Thyroid gland (tissue), 4 donors: ENCODE data around the gene ABCC6. TPM values are rescaled to one million over a fixed set of nuclear protein-coding genes. Genes with fewer than 3 reads are reported as not detected.
"Not testable (repeated sequence)": the region's sequence is repeated elsewhere in the genome, so short reads cannot be mapped to it uniquely, and the experiment has no call there.

Experiments
- DNase-seq, 2 donors: peaks; one replicate each; pipeline ENCODE4 v3.0.0-alpha.2; 2019
- H3K27ac ChIP-seq, 3 donors: fragments of 200-600 bp; sonication (generic); 1 replicate in 2 of 3; 2 replicates in 1 of 3; pipeline ENCODE4 v1.5.1; 2016 to 2019; ENCODE audit warnings: mild to moderate bottlenecking in 1 of 3, moderate library complexity in 1 of 3
- H3K27me3 ChIP-seq: fragments of 200-600 bp; sonication (generic); one replicate; pipeline ENCODE4 v1.5.1; 2019
- H3K36me3 ChIP-seq, 2 donors: fragments of 200-600 bp; sonication (generic); one replicate each; pipeline ENCODE4 v1.5.1; 2016 to 2019
- H3K4me1 ChIP-seq, 2 donors: fragments of 200-600 bp; sonication (generic); one replicate each; pipeline ENCODE4 v1.5.1; 2017 to 2019
- H3K4me3 ChIP-seq, 3 donors: fragments of 200-600 bp; sonication (generic); replicated peaks in 1 of 3; 1 replicate in 2 of 3; 2 replicates in 1 of 3; pipeline ENCODE4 v1.5.1; 2016; ENCODE audit warnings: mild to moderate bottlenecking in 1 of 3
- H3K9me3 ChIP-seq: fragments of 200-600 bp; sonication (generic); one replicate; pipeline ENCODE4 v1.5.1; 2017
- POLR2A ChIP-seq, 2 donors: fragments of 450-650 bp; IDR thresholded peaks; one replicate each; pipeline ENCODE4 v1.6.1; 2017; ENCODE audit warnings: antibody characterized with exemption in 2 of 2, mild to moderate bottlenecking in 2 of 2, moderate library complexity in 1 of 2
- WGBS, 2 donors: methylation state at CpG; one replicate each; pipeline ENCODE4 v1.1.5; 2017; 5-methylcytosine and 5-hydroxymethylcytosine counted together
- intact Hi-C: fragments of 100-400 bp; cut with DNase I; formaldehyde crosslinking; loops from one replicate; pipeline ENCODE4 v1.15.1; 2023
- total RNA-seq, 4 donors: library from RNA; depleted of rRNA; stranded (reverse); fragments of >200 nt; gene quantifications; one replicate each; pipeline ENCODE4 v1.2.3, GENCODE V29; 2016
- TF ChIP-seq, protein P1 (sequence below), 6 experiments: fragments of 200-600 bp in 3 of 6; fragments of 450-650 bp in 3 of 6; sonication (generic) in 3 of 6; IDR thresholded peaks; one replicate each; pipeline ENCODE4 v1.5.1; 2016 to 2019; ENCODE audit warnings: antibody characterized with exemption in 6 of 6, mild to moderate bottlenecking in 2 of 6, inconsistent platforms in 1 of 6, moderate library complexity in 1 of 6

Gene ABCC6
- total RNA-seq, 4 donors from 2014 or later: 4.8 to 17.7 (median 12.3) TPM

DNA sequence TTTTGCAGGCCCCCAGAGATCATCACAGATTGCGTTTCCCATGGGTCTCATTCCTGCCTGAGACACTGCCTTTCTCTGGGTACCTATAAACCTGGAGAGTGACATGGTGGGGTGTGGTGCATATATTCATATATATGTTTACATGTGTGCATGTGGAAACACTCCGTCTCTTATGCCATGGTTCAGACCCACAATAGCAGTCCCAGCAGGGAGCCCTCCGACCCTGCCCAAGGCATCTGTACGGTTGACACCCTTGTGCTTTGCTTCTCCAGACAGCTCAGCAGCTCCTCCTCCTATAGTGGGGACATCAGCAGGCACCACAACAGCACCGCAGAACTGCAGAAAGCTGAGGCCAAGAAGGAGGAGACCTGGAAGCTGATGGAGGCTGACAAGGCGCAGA lies 116.8 kb downstream of the ABCC6 start:
- no peaks in the 10 kb centered on the region for H3K27me3 ChIP-seq
- H3K4me3 ChIP-seq: no peak overlapping the region
- WGBS, 2 donors: 94 to 97% methylated on average over 6 of the region's 6 CpGs
- H3K9me3 ChIP-seq: no peaks in the 10 kb centered on the region
- H3K36me3 ChIP-seq: peaks cover 13 to 38% of the 10 kb centered on the region in 2 donors
- peaks cover 16 to 20% of the 10 kb centered on the region in 2 donors for H3K4me1 ChIP-seq
- no peak for DNase-seq
- H3K27ac ChIP-seq: peak overlapping the region in 1 of 3 donors; percentile 61
- TF ChIP-seq POLR2A (IDR thresholded peaks at IDR 0.05): no peak
- TF ChIP-seq, protein P1, sequence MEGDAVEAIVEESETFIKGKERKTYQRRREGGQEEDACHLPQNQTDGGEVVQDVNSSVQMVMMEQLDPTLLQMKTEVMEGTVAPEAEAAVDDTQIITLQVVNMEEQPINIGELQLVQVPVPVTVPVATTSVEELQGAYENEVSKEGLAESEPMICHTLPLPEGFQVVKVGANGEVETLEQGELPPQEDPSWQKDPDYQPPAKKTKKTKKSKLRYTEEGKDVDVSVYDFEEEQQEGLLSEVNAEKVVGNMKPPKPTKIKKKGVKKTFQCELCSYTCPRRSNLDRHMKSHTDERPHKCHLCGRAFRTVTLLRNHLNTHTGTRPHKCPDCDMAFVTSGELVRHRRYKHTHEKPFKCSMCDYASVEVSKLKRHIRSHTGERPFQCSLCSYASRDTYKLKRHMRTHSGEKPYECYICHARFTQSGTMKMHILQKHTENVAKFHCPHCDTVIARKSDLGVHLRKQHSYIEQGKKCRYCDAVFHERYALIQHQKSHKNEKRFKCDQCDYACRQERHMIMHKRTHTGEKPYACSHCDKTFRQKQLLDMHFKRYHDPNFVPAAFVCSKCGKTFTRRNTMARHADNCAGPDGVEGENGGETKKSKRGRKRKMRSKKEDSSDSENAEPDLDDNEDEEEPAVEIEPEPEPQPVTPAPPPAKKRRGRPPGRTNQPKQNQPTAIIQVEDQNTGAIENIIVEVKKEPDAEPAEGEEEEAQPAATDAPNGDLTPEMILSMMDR (IDR thresholded peaks at IDR 0.05): no peak
- intact Hi-C loops: no loop called here

DNA sequence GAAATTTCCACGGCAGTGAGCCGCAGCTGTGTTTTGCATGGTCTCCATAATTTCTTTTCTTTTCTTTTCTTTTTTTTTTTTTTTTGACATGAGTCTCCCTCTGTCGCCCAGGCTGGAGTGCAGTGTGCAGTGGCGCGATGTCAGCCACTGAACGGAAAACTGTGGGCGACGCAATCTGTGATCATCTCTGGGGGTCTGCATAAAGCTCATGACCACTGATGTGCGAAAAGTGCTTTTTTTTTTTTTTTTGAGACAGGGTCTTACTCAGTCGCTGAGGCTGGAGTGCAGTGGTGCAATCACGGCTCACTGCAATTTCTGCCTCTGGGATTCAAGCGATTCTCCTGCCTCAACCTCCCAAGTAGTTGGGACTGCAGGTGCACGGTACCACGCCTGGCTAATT lies 117.6 kb downstream of the ABCC6 start:
- DNase-seq: no peak
- H3K27ac ChIP-seq: no peak overlapping the region
- peaks cover 9 to 36% of the 10 kb centered on the region in 2 donors for H3K36me3 ChIP-seq
- TF ChIP-seq, protein P1 (IDR thresholded peaks at IDR 0.05): no peak
- no peak for TF ChIP-seq POLR2A (IDR thresholded peaks at IDR 0.05)
- intact Hi-C loops: no loop called here
- 85 to 87% methylated on average over 14 of the region's 14 CpGs for WGBS, 2 donors
- H3K9me3 ChIP-seq: no peaks in the 10 kb centered on the region
- H3K4me3 ChIP-seq: no peak overlapping the region
- peaks cover 16 to 20% of the 10 kb centered on the region in 2 donors for H3K4me1 ChIP-seq
- no peaks in the 10 kb centered on the region for H3K27me3 ChIP-seq

DNA sequence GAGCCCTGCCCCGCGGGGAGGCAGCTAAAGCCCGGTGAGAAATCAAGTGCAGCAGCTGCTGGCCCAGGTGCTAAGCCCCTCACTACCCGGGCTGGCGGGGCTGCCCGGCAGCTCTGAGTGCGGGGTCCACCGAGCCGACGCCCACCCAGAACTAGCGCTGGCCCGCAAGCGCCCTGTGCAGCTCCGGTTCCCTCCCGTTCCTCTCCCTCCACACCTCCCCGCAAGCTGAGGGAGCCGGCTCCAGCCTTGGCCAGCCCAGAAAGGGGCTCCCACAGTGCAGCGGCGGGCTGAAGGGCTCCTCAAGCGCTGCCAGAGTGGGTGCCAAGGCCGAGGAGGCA lies 118.5 kb downstream of the ABCC6 start:
- WGBS, 2 donors: 90 to 92% methylated on average over 5 to 16 of the region's 21 CpGs
- Histone ChIP-seq H3K4me1 (peaks cover 16 to 19% of the 10 kb centered on the region in 2 donors), H3K36me3 (peaks cover 9 to 36% of the 10 kb centered on the region in 2 donors)
- intact Hi-C loops, H3K27ac ChIP-seq, H3K9me3 ChIP-seq, H3K27me3 ChIP-seq, DNase-seq, H3K4me3 ChIP-seq: not testable (repeated sequence)

DNA sequence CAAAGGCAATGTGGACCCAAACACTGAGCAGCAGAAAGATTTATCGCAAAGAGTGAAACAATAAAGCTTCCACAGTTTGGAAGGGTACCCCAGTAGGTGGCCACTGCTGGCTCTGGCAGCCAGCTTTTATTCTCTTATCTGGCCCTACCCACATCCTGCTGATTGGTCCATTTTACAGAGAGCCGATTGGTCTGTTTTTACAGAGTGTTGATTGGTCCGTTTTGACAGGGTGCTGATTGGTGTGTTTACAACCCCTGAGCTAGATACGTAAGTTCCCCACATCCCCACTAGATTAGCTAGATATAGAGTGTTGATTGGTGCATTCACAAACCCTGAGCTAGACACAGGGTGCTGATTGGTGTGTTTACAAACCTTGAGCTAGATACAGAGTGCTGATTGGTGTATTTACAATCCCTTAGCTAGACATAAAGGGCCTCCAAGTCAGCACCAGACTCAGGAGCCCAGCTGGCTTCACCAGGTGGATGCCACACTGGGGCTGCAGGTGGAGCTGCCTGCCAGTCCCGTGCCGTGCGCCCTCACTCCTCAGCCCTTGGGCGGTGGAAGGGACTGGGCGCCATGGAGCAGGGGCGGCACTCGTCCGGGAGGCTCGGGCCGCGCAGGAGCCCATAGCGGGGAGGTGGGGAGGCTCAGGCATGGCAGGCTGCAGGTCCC lies 119.0 kb downstream of the ABCC6 start:
- Histone ChIP-seq H3K27ac (peak overlapping the region in 1 of 3 donors; percentile 22), H3K4me1 (peaks cover 16 to 19% of the 10 kb centered on the region in 2 donors), H3K36me3 (peaks cover 9 to 34% of the 10 kb centered on the region in 2 donors)
- H3K27me3 ChIP-seq, H3K9me3 ChIP-seq, H3K4me3 ChIP-seq, DNase-seq, intact Hi-C loops: not testable (repeated sequence)
- WGBS, 2 donors: 90 to 92% methylated on average over 6 to 7 of the region's 16 CpGs

DNA sequence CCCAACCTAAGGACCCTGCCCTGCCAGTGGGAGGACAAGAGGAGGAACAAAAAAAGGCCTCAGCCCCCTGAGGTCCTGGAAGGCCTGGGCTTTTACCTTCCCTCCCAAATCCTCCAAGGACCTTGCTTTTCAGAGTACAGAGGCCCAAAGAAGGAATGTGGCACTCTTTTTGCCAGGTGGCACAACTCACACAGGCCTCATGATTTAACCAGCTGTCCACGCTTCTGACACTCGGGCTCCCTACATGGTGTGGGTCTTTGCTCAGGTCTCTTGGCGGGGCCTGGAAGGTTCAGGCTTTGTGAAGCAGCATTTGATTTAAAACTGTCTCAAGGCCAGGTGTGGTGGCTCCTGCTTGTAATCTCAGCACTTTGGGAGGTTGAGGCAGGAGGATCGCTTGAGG lies 120.6 kb downstream of the ABCC6 start:
- no peak overlapping the region for H3K4me3 ChIP-seq
- DNase-seq: no peak
- no peaks in the 10 kb centered on the region for H3K9me3 ChIP-seq
- 91 to 98% methylated on average over 4 of the region's 4 CpGs for WGBS, 2 donors
- intact Hi-C loops: no loop called here
- H3K27ac ChIP-seq: no peak overlapping the region
- peaks cover 9 to 32% of the 10 kb centered on the region in 2 donors for H3K36me3 ChIP-seq
- peaks cover 16 to 19% of the 10 kb centered on the region in 2 donors for H3K4me1 ChIP-seq
- no peak for TF ChIP-seq POLR2A (IDR thresholded peaks at IDR 0.05)
- TF ChIP-seq, protein P1 (IDR thresholded peaks at IDR 0.05): no peak
- no peaks in the 10 kb centered on the region for H3K27me3 ChIP-seq

DNA sequence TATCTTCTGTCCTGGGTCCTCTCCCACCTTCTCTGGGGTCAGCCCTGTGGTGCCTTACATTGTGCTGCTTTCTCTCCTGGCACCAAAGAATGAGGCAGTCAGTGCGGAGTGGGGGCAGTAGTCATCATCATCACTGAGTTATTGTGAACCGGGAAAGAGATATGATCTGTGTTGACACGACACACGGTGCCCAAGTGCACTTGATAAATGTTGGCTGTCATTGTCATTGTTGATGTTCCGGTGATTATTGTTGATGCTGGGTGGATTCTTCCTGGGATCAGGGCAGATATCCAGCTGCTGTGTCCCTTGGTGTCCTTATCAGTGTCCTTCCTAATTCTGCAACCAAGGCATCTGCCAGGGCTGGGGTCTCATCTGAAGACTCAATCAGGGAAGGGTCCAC lies 121.7 kb downstream of the ABCC6 start:
- H3K9me3 ChIP-seq: no peaks in the 10 kb centered on the region
- H3K36me3 ChIP-seq: peaks cover 9 to 28% of the 10 kb centered on the region in 2 donors
- no peak overlapping the region for H3K4me3 ChIP-seq
- H3K4me1 ChIP-seq: peaks cover 27 to 31% of the 10 kb centered on the region in 2 donors
- no peaks in the 10 kb centered on the region for H3K27me3 ChIP-seq
- intact Hi-C loops: no loop called here
- DNase-seq: no peak
- WGBS, 2 donors: 80 to 83% methylated on average over 5 of the region's 5 CpGs
- no peak overlapping the region for H3K27ac ChIP-seq
- TF ChIP-seq, protein P1 (IDR thresholded peaks at IDR 0.05): no peak
- no peak for TF ChIP-seq POLR2A (IDR thresholded peaks at IDR 0.05)
